B cell (primary cell): Measurements from ENCODE around the gene RAB11B.

Experiments
- CTCF ChIP-seq: fragments of 200-600 bp; IDR thresholded peaks from one replicate; pipeline ENCODE4 v1.8.0; 2022; ENCODE audit warnings: antibody characterized with exemption, mild to moderate bottlenecking
- EZH2 ChIP-seq: IDR thresholded peaks from 2 replicates; pipeline ENCODE4 v1.6.1; 2012; ENCODE audit warnings: borderline replicate concordance, low read depth, mild to moderate bottlenecking, moderate library complexity, low read length; ENCODE audit not compliant: insufficient read depth, poor library complexity, severe bottlenecking

GRCh38 chr19:8387688-8388611 lies 2.2 kb upstream of the RAB11B start:
- TF ChIP-seq CTCF (no peak), EZH2 (no peak)
